ENCODE results near the gene SETD7.

Gene SETD7

GRCh38 chr4:139556071-139556723 lies at the start of gene SETD7:
Gene SETD7 (minus strand): TSS chr4:139556219. CDS start chr4:139556137, 82 bp downstream.
- peak; percentile 87 for DNase-seq (ENCODE audit: low read depth)

- no peak for DNase-seq (ENCODE audit: low read depth)
Observed at GRCh38 chr4:139605516-139605915, 49.5 kb upstream of the SETD7 start.

GRCh38 chr4:139603576-139604410 lies 47.8 kb upstream of the SETD7 start:
- DNase-seq (ENCODE audit: low read depth) = peak; percentile 68

- DNase-seq (ENCODE audit: low read depth) = no peak
Observed at GRCh38 chr4:139602776-139603360, 46.8 kb upstream of the SETD7 start.

GRCh38 chr4:139600662-139601061 lies 44.6 kb upstream of the SETD7 start:
- DNase-seq (ENCODE audit: low read depth) = no peak

- DNase-seq (ENCODE audit: low read depth) = peak; percentile 83
Observed at GRCh38 chr4:139599594-139600374, 43.8 kb upstream of the SETD7 start.

- no peak for DNase-seq (ENCODE audit: low read depth)
Observed at GRCh38 chr4:139599076-139599475, 43.1 kb upstream of the SETD7 start.

GRCh38 chr4:139596684-139597279 lies 40.8 kb upstream of the SETD7 start:
- DNase-seq (ENCODE audit: low read depth) = peak; percentile 9

GRCh38 chr4:139596034-139596683 lies 40.1 kb upstream of the SETD7 start:
- DNase-seq (ENCODE audit: low read depth) = peak; percentile 74

GRCh38 chr4:139594591-139595185 lies 38.7 kb upstream of the SETD7 start:
- no peak for DNase-seq (ENCODE audit: low read depth)

GRCh38 chr4:139593091-139593564 lies 37.1 kb upstream of the SETD7 start:
- peak; percentile 71 for DNase-seq (ENCODE audit: low read depth)

- DNase-seq (ENCODE audit: low read depth) = peak; percentile 10
Observed at GRCh38 chr4:139589336-139590018, 33.5 kb upstream of the SETD7 start.

GRCh38 chr4:139587446-139587845 lies 31.4 kb upstream of the SETD7 start:
- DNase-seq (ENCODE audit: low read depth) = no peak

GRCh38 chr4:139585473-139585872 lies 29.5 kb upstream of the SETD7 start:
- DNase-seq (ENCODE audit: low read depth) = no peak

- DNase-seq (ENCODE audit: low read depth) = peak; percentile 46
Observed at GRCh38 chr4:139584784-139585183, 28.8 kb upstream of the SETD7 start.

GRCh38 chr4:139584013-139584412 lies 28.0 kb upstream of the SETD7 start:
- DNase-seq (ENCODE audit: low read depth) = no peak

- DNase-seq (ENCODE audit: low read depth) = peak; percentile 16
Observed at GRCh38 chr4:139582044-139582443, 26.0 kb upstream of the SETD7 start.

- DNase-seq (ENCODE audit: low read depth) = no peak
Observed at GRCh38 chr4:139581096-139581495, 25.1 kb upstream of the SETD7 start.

GRCh38 chr4:139576219-139576618 lies 20.2 kb upstream of the SETD7 start:
- DNase-seq (ENCODE audit: low read depth) = peak; percentile 62

GRCh38 chr4:139575072-139575471 lies 19.1 kb upstream of the SETD7 start:
- no peak for DNase-seq (ENCODE audit: low read depth)
